Stomach (tissue), 4 donors: ENCODE measurements around the gene SMURF1.

Experiments used
- EP300 ChIP-seq: sonication (generic); formaldehyde crosslinking; IDR thresholded peaks from one replicate; pipeline ENCODE4 v1.6.1; 2017; ENCODE audit warnings: antibody characterized with exemption
- TF ChIP-seq, protein P1 (sequence below), 7 experiments: fragments of 450-650 bp in 4 of 7; fragments of 200-600 bp in 3 of 7; sonication (generic) in 3 of 7; IDR thresholded peaks; one replicate each; pipeline ENCODE4 v1.5.1; 2016 to 2019; ENCODE audit warnings: antibody characterized with exemption in 7 of 7, control low read depth in 2 of 7, mild to moderate bottlenecking in 1 of 7

DNA sequence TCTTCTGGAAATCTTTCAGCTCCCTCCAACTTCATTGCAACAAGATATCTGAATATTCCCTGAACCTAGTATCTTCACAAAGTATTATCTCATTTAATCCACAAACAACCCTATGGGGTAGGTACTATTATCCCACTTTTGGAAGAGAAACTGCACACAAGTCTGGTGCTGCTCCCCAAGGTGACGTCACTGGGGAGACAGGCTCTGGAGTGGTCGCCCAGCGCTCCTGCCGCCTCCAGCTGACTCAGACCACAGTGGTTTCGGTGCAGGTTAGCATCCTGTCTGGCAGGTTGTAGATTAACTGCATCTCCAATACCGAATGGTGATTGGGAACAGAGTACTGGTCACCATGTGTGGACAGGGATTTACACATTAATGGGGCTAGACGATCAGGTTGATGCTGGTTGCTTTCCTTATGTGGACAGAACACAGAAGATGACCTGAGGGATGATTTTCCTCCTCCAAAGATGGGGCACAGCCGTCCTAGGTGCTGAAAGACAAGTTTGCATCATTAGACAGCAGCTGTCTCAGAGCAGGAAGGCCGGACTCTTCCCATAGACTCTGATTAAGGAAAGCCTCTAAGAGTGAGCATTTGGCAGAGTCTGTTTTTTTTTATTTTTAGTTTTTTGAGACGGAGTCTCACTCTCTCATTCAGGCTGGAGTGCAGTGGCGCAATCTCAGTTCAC is 137.0 kb downstream of the SMURF1 start:
- TF ChIP-seq, protein P1, sequence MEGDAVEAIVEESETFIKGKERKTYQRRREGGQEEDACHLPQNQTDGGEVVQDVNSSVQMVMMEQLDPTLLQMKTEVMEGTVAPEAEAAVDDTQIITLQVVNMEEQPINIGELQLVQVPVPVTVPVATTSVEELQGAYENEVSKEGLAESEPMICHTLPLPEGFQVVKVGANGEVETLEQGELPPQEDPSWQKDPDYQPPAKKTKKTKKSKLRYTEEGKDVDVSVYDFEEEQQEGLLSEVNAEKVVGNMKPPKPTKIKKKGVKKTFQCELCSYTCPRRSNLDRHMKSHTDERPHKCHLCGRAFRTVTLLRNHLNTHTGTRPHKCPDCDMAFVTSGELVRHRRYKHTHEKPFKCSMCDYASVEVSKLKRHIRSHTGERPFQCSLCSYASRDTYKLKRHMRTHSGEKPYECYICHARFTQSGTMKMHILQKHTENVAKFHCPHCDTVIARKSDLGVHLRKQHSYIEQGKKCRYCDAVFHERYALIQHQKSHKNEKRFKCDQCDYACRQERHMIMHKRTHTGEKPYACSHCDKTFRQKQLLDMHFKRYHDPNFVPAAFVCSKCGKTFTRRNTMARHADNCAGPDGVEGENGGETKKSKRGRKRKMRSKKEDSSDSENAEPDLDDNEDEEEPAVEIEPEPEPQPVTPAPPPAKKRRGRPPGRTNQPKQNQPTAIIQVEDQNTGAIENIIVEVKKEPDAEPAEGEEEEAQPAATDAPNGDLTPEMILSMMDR (IDR thresholded peaks at IDR 0.05), result no peak
- TF ChIP-seq EP300, result no peak
